HG02588 (cell line): ENCODE measurements around the gene LAMA5.

ENCODE experiments used
- ATAC-seq: cut with Tn5 transposase; IDR thresholded peaks from one replicate; pipeline ENCODE4 v1.9.1; 2021; ENCODE audit warnings: mild to moderate bottlenecking, moderate library complexity; ENCODE audit not compliant: unreplicated experiment

LAMA5 gene

DNA sequence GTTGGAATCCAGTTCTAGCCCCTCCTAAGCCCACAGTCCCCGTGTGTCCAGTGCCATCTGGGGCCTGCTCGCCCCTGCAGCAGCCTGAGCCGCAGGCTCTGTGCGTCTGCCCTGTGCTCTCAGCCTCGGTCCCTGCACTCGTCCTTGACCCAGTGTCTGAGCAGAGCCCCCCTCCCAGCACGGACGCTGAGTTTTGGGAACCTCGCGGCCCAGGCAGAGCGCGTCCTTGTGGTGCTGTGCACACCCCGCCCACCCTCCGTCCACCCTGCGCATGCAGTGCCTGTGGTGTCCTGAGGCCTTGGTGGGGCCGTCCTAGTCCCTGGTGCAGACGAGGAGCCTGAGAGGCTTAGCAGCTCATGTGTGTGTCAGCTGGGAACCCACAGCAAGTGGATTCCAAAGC is 97.2 kb downstream of the LAMA5 start:
- no peak for ATAC-seq

GRCh38 chr20:62269378-62269777 is 97.7 kb downstream of the LAMA5 start:
- ATAC-seq = no peak

DNA sequence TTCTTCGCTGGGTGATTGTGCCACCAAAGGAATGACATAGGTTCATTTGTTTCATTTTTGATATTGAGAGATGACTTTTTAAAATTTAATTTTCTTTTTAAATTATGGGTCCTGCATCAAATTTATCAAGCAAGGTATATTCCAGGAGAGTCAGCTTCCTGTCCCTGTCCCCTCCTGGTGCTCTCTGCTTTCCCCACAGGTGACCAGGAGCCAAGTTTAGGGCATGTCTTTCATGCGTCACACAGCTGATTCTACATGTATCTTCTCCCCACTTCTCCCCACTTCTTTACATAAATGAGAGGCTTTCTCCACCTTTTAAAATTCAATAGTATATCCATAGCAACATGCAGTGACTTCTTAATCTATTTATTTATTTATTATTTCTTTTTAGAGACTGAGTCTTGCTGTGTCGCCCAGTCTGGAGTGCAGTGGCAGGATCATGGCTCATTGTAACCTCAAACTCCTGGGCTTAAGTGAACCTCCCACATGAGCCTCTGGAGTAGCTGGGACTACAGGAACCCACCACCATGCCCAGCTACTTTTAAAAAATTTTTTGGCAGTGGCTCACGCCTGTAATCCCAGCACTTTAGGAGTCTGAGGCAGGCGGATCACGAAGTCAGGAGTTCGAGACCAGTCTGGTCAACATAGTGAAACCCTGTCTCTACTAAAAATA is 98.7 kb downstream of the LAMA5 start:
- ATAC-seq = no peak

GRCh38 chr20:62267543-62267942 is 99.6 kb downstream of the LAMA5 start:
- ATAC-seq = no peak

DNA sequence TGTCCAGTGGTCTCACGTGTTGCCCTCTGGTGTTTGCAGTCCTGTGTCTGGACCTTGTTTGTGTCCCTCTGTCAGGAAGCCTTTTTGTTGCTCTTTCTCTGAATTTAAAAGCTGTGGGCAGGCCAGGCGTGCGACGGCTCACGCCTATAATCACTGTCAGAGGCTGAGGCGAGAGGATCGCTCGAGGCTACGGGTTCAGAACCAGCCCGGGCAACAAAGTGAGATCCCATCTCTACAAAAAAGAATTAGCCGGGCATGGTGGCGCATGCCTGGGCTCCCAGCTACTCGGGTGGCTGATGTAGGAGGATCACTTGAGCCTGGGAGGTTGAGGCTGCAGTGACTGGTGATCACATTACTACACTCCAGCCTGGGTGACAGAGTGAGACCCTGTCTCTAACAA is 100.3 kb downstream of the LAMA5 start:
- no peak for ATAC-seq

DNA sequence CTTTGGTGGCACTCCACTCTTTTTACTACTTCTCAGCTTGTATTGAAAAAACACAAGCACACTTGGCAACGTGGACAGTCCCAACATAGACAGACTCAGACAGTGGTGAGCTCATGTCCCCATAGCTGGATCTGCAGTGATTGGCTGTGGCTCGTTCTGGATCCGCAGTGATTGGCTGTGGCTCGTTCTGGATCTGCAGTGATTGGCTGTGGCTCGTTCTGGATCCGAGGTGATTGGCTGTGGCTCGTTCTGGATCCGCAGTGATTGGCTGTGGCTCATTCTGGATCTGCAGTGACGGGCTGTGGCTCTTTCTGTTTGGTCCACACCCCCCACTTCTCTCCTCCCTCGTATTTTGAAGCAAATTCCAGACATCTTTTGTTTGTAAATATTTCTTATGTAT is 100.8 kb downstream of the LAMA5 start:
- no peak for ATAC-seq

DNA sequence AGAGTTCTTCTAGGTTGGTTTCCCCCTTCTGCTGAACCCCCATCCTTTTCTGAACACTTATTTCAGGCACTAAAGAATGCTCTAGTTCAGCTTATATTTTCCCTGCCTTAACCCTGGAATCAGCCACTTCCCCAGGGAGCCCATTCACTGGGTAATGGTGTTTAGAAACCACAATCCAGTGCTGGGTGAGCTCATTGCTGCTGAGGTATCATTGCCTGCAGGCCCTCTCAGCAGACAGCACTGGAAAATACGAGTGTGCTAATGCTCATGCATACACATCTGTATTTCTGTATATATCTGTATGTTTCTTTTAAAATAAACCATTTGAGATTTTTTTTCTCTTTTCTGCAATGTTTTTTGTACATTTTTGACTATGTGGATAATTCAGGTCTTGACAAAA is 101.7 kb downstream of the LAMA5 start:
- ATAC-seq = no peak

- no peak for ATAC-seq
Observed at GRCh38 chr20:62263396-62263795, 103.7 kb downstream of the LAMA5 start.

- ATAC-seq = no peak
Observed at GRCh38 chr20:62262064-62262463, 105.0 kb downstream of the LAMA5 start.

DNA sequence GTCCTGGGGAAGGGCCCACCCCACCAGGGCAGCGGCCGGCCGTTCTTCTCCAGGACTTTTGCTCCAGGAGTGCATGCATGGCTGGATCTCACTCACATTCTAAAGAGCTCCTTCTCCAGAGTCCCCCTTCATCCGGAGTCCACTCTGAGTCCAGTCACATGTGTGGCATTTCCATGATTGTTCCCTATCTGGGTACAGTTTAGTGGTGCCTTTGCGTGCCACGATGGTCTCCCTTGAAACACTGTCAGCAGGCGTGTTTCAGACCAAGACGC is 107.9 kb downstream of the LAMA5 start:
- ATAC-seq = no peak
